ENCODE data around the gene PCDHGA2.

GRCh38 chr5:141373673-141374317, 35.2 kb downstream of the PCDHGA2 start, which contains the start of gene PCDHGA6:
- TF ChIP-seq EZH2 (IDR thresholded peaks at IDR 0.05; ENCODE audit: borderline replicate concordance, insufficient read depth, low read length, poor library complexity, severe bottlenecking): no peak
- TF ChIP-seq, protein P1, sequence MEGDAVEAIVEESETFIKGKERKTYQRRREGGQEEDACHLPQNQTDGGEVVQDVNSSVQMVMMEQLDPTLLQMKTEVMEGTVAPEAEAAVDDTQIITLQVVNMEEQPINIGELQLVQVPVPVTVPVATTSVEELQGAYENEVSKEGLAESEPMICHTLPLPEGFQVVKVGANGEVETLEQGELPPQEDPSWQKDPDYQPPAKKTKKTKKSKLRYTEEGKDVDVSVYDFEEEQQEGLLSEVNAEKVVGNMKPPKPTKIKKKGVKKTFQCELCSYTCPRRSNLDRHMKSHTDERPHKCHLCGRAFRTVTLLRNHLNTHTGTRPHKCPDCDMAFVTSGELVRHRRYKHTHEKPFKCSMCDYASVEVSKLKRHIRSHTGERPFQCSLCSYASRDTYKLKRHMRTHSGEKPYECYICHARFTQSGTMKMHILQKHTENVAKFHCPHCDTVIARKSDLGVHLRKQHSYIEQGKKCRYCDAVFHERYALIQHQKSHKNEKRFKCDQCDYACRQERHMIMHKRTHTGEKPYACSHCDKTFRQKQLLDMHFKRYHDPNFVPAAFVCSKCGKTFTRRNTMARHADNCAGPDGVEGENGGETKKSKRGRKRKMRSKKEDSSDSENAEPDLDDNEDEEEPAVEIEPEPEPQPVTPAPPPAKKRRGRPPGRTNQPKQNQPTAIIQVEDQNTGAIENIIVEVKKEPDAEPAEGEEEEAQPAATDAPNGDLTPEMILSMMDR (IDR thresholded peaks at IDR 0.05; ENCODE audit: poor library complexity, severe bottlenecking): no peak

All from neural cell (in vitro differentiated cells).